HG03469 (cell line): Measurements from ENCODE around the gene PLK3.
A peak's percentile ranks its signal among the peaks of the same experiment; 100 is the strongest.
"Not testable (repeated sequence)": the region's sequence is repeated elsewhere in the genome, so short reads cannot be mapped to it uniquely, and the experiment has no call there.

ENCODE experiments used
- ATAC-seq: cut with Tn5 transposase; IDR thresholded peaks from one replicate; pipeline ENCODE4 v1.9.1; 2021; ENCODE audit warnings: mild to moderate bottlenecking, moderate library complexity, moderate number of reproducible peaks; ENCODE audit not compliant: unreplicated experiment

The PLK3 gene

DNA sequence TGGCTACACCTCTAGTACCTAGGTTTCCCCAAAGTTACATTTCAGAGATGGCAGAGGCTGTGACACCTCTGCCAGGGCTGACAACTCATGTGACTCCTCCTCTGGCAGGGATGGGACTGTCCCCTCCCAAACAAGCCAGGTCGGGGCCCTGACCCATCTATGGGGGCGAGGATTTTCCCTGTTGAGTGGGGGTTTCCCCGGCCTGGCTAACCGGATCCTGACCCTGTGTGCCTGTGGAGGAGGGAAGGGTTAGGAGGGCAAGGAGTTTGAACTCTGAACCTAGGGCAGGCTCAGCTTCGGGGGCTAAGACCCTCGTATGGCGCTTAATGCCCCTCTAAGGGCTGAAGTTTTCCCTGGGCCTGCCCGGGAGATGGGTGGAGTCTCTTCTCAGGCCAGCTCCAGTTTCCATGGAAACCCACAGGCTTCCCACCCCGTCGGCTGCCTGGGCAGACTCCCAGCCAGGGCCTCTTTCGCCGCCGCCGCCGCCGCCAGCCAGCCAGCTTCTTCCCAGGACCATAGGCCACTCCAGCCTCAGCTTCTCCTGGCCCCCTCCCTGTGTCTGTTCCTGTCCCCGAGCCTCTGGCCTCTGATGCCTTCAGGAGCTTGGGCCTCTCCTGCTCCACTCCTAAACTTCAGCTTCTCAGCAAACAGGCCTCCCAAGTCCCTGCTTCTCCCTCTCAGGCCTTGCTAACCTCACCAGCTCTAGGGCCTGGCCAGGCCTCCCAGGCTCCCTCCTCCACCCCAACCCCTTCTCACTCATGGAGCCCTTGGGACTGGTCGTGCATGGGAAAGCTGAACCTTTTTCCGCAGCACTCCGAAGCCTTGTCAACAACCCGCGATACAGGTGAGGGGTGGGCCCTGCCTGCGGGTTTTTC, 8.1 kb downstream of the PLK3 start, which contains the start of gene BTBD19:
TSS of gene BTBD19 (plus strand) at position 461 of the 875 bp plus-strand sequence. CDS start at position 759, 298 bp downstream.
- ATAC-seq, result no peak

DNA sequence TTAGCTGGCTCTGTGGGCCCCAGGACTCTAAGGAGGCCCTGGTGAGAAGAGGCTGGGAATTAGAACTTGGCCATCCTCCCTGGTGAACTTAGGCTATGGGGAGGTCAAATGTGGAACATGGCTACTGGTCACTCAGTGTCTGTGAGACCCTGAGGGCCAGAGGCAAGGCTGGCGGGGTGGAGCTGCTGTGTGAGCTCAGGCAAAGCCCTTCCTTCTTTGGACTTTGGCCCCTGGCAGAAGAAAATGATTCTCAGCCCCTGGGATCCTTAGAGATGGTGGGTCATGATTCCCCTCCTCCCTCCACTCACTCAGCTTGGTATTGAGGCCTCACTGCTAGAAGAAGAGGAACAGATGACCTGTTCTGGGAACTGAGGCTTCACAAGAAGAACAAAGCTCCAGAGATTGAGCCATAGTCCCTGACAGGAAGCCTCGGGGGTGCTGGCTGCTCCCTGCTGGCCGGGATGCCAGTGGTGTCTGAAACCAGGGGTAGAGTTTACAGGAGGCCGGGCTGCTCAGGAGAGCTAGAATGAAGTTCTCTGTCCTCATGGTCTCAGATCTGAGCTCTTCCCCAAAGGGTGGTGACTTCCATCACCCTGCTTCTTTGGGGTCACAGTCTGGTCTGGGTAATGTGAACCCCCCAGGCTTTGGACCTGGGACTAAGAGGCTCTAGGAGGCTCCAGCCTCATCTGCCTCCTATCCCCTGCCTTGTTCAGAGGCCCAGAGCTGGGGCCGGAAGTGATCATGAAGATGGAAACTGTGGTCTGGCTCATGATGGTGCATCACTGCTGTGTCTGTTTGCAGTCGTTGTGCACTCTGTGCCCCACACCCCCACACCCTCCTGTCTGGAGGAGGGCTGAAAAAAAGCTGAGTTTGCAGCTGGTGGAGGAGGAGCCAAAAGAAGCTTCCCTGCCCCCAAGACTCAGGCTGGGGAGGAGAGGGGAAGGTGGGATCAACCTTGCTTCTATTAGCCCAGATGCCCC, 9.1 kb downstream of the PLK3 start:
- ATAC-seq, result no peak

DNA sequence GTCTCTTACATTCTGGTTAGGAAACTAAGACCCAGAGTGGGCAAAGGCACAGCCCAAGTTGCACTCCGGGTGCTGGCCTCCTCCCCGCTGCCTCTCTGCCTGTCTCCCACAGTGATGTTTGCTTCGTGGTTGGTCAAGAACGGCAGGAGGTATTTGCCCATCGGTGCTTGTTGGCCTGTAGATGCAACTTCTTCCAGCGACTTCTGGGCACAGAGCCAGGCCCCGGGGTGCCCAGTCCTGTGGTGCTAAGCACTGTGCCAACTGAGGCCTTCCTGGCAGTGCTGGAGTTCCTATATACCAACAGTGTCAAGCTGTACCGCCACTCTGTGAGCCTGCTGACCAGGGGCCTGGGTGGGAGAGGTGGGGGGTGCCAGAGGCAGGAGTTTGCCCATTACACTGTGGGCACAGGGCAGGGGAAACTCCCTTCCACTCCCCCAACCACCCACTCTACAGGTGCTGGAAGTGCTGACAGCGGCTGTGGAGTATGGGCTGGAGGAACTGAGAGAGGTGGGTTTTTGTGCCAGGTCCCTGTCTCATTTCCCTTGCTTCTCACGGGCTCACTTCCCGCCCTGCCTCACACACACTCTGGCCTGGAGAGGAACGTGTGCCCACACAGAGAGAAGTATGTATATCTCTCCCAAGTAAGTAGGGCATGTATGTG, 10.1 kb downstream of the PLK3 start:
- no peak for ATAC-seq

DNA sequence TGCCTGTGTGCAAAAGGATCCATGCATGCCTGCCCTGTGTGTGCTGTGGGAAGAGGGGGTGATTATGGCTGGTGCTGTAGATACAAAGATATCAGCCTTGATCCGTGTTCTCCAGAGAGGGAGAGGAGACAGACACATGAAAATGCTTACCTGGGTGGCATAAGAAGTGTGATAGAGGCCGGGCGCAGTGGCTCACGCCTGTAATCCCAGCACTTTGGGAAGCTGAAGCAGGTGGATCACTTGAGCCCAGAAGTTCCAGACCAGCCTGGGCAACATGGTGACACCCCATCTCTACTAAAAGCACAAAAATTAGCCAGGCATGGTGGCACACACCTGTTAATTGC, 10.6 kb downstream of the PLK3 start:
- not testable (repeated sequence) for ATAC-seq

DNA sequence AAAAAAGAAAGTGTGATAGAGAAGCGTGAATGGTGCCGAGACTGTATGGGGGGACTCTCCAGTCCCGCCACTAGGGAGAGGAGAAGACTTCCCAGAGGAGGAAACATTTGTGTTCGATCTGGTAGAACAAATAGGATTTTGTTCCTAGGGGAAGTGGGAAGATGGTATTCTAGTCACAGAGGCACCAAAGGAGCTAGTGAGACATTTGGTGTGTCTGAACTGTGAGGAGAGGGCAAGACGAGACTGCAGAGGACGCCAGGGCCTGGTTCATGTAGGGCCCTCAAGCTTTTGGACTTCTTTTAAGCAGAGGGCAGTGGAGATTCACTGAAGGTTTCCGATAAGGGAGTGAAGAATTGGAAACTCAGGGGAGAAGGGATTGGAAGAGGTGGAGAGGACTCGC, 11.1 kb downstream of the PLK3 start:
- no peak for ATAC-seq

DNA sequence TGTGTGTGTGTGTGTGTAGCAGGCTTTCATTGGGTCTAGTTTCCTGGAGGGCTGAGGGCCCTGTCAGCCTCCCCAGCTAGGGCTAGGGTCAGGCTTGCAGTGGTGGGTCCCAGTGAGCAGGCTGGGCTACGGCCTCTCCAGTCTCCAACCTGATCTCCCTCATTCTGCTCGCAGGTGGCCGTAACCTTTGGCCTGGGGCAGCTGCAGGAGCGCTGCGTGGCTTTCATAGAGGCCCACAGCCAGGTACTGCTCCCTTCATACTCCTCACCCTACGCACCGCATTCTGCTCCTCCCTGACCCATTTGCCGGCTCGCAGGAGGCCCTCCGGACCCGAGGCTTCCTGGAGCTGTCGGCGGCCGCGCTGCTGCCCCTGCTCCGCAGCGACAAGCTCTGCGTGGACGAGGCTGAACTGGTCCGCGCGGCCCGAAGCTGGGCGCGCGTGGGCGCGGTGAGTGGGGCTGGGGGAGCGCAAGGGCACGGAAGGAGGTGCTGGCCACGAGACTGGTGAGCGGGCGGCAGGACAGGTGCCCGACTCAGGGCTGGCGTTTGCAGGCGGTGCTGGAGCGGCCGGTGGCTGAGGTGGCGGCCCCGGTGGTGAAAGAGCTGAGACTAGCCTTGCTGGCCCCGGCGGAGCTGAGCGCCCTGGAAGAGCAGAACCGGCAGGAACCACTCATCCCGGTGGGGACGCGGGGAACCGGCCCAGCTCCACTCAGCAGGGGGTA, 12.8 kb downstream of the PLK3 start:
- no peak for ATAC-seq

DNA sequence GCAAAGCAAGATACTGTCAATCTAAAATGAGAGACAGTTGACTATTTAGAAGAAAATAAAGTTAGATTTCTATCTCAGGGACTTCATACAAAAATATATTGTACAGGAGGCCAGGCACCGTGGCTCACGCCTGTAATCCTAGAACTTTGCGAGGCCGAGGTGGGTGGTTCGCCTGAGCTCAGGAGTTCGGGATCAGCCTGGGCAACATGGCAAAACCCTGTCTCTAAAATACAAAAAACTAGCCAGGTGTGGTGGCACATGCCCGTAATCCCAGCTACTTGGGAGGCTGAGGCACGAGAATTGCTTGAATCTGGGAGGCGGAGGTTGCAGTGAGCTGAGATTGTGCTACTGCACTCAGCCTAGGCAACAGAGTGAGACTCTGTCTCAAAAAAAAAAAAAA, 15.7 kb downstream of the PLK3 start:
- not testable (repeated sequence) for ATAC-seq

DNA sequence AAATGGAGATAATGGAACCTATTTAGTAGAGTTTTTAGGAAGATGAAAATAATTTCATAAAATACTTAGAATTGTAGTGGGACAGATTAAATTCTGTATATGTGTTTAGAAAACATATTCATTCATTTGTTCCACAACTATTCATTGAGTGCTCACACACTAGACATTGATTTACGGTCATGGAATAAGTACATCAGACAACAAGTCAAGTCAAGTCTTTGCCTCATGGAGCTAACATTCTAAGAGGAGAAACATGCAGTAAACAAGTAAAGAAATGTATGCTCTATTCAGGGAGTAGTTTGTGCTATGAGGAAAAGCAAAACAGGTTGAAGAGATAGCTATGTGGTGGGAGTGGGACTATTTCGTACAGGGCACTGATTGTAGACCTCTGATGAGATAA, 17.1 kb downstream of the PLK3 start:
- no peak for ATAC-seq

DNA sequence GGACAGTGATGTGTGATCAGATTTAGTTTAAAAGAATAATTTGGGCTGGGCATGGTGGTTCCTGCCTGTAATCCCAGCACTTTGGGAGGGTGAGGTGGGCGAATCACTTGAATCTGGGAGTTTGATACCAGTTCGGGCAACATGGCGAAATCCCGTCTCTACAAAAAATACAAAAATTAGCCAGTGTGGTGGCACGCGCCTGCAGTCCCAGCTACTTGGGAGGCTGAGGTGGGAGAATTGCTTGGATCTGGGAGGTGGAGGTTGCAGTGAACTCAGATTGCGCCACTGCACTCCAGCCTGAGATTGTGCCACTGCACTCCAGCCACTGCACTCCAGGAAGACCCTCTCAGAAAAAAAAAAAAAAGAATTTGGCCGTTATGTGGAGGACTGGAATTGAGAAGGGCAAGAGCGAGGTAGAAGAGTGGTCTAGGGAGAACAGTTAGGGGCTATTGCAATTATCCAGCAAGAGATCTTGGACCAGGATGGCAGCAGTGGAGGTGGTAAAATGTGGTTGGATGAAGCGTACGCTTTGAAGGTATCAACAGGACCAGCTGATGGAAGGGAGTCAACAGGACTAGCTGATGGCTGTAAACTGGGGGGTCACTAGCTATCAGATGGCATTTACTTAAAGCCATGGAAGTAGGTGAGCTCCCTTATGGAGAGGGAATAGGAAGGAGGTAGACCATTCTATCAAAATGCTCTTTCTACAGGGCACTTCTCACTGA, 17.8 kb downstream of the PLK3 start:
- no peak for ATAC-seq

DNA sequence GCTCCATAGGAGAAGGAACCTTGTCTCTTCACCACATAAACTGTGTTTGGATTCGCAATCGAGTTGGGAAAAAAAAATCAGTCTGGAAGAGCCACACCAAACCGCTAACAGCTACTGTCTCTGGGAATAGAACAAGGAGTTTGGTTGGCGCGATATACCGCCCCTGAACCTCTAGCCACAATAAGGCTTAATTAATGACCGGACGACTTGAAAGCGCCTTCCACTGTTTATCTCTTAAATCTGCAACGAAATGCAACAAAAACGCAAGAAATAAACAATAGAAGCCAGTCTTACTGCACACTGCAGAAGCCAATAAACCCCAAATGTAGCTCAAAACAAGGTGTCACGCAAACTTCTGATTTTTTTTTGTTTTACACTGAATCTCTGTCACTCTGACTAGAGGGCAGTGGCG, 19.0 kb downstream of the PLK3 start:
- ATAC-seq, result peak; percentile 5

DNA sequence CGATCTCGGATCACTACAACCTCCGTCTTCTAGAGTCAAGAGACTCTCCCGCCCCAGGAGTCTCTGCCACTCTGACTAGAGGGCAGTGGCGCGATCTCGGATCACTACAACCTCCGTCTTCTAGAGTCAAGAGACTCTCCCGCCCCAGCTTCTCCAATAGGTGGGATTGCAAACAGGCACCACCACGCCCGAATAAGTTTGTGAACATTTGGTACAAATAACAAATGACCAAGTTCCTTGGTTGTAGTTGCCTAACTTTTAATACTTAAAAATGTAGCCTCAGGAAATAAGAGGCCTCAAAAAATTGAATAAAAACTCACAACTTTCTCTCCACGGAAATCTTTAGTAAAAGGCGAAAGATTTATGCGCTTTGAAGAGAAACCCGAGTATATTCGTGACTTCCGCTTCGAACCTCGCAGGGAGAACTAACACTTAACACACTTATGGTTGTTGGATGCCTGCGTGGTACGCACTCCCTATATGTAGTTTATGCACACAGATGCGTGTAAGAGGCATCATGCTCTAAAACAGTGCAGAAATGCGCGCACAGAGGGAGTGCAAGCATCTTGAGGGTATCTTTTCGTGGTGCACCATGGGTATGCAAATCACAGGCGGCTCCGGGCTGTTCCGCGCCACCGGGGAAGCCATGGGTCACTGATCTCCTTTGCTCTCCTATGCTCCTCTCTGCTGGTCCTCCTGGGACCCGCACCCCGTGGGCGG, 19.6 kb downstream of the PLK3 start:
- peak; percentile 45 for ATAC-seq

DNA sequence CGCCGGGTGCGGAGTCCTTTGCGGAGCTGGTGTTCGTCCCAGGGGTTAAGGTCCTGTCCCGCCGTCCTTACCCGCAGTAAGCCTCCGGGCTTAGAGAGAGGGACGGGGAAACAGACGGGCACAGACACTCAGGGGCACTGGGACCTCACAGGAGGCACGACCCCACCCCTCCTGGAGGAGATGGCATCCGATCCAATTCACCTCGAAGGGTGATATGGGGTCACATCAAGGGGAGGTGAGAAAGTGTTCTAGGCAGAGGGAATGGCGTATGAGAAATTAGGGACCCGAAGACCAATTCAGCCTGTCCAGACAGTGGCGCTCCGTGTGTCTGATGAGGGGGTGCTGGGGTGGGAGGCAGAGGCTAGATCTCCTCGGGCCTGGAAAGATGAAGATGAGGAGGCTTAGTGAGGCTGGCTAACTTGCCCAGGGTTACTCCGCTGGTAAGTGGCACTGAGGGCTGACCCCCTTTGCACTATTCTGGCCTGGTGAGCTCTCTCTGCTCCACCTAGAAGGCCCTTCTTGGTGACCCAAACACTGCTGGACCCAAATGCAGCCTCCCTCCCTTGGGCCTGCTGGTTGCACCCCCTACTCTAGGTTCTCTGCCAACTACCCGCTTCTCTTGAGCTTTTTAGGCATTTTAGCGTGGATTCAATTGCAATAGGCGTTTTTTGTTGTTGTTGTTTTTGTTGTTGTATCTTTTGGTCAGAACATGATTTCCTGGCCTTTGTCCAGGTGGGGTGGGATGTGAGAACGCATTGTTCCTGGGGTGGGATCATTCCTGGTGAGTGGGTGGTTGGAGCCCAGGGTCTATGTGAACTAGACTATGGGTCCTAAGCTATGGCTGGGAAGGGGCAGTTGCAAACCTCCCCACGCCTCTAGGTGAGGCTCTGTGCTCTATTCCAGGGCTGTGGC, 20.4 kb downstream of the PLK3 start:
- no peak for ATAC-seq

DNA sequence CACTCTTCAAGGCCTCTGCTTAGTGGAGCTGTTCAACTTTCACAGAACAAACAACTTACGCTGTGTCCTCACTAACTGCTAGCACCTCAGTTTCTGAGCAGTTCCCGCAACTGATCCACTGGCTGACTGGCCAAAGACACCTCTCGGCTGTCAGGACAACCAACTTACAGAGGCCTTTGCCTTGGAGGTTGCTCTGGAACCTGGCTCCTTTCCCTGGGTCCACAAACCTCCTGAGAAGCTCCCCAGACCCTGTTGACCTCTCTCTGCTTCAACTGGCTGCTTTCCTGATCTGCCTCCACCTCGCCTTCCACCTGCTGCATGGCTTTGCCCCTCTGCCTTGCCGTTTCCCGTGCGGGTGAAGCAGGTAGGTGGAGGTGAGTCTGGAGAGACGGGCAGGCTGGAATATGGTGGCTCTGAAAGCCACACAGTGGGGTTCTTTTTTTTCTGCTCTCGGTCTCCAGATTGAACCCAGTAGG, 21.1 kb downstream of the PLK3 start:
- ATAC-seq, result no peak

DNA sequence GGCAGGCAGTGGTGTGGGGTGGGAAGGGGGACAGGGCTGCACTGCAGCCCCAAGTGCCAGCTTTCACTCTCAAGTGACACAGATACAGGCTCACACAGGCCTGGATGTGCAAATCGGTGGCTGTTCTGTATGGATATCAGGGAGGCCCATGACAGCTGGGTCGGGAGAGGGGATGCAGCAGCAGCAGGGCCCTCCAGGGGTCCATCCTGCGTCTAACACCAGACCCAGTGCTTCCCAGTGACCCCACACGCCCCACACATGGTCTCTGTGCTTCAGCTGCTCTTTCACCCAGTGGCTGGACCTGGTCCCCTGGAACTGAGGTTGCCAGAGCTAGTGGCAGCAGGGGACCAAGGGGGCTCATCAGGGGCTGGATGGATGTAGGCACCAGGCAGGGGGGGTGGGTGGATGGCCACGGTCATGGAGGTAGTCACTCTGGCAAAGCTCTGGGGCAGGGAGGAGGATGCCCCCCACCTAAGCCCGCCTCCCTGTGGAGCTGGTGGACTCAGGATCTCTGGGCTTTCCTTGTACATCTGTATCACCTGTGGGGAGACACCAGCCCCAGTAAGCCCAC, 22.0 kb downstream of the PLK3 start:
- ATAC-seq, result no peak

DNA sequence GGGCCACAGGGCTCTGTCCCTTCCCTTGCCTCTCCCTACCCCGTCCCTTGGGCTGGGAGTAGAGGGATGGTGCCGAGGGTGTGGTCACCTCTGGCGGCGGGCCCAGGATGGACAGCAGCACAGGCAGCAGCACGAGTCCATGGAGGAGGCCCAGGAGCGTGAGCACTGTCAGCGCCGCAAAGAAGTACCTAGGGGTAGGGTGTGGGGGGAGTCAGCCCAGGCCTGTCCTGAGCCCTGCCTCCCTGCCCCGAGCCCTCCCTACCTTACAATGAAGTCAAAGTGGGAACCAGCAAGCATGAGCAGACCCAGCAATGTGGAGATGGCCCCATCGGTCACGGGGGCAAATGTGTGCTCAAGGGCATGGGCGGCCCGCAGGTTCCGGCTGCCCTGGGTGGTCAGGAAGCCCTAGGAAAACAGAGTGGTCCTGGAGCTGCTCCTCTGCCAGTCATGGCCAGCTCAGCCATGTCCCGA, 22.8 kb downstream of the PLK3 start:
- ATAC-seq, result no peak

DNA sequence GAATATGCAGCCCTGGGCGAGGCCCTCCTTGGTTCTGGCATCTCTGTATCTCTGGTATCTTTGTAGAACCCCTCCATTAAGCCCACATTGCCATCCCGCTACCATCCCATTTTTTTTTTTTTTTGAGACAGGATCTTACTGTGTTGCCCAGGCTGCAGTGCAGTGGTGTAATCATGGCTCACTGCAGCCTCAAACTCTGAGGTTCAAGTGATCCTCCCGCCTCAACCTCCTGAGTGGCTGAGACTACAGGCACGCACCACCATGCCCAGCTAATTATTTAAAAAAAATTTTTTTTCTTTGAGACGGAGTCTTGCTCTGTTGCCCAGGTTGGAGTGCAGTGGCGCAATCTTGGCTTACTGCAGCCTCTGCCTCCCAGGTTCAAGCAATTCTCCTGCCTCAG, 24.2 kb downstream of the PLK3 start:
- ATAC-seq, result not testable (repeated sequence)

DNA sequence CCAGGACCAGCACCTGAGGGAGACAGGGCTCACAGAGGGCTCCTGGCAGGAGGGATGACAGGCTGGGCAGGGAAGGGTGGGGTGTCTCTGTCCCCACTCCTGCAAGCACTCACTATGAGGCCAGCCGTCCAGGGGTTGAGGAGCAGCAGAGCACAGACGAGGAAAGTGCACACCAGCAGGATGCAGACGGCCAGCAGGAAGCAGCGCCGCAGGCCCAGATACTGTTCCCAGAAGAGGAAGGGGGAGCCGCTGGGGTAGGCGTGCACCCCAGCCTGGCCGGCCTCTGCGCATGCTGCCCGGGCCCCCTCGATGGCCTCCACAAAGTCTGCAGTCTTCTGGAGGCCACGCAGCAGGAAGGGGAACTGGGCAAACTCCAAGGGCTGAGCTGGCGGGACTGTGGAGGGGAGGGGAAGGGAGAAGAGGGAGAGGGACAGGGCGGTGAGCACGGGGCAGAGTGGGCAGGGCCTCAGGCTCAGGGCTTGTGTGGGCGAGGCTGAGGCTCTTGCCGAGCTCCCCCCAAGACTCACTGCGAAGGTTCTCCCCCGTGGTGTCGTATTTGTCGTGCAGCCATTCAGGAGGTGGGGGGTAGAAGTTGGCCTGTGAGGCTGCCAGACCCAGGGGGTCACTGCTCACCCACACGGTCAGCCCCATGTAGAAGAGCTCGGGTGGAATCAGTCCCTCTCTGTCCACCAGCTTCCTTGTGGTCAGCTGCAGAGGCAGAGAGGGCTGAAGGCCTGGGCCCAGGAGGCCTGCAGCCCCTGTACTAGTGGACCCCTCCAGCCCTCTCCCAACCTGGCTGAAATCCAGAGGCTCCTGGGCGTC, 26.4 kb downstream of the PLK3 start:
- no peak for ATAC-seq
